ENCODE data around the gene UGT2A2.

DNA sequence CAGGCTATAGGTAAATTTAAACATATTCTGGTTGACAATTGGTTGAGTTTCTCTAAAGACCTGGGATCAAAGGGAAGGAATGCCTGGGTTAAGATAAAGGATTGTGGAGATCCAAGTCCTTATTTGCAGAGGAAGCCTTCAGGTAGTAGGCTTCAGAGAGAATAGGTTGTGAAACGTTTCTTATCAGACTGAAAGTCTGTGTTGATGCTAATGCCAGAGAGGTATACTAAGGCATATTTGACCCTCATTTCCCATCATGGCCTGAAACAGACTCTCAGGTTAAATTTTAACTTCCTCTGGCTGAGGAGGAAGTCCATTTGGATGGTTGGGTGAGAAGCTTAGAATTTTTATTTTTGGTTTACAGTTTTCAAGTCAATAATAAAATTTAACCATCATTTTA lies 48.1 kb downstream of the UGT2A2 start:
- TF ChIP-seq CTCF (IDR thresholded peaks at IDR 0.05) (no peak), POLR2A (IDR thresholded peaks at IDR 0.05) (no peak)

Data from Peyer's patch (tissue), 4 donors.